NCI-H2081 treated with DMSO at 0.1 percent for 48 hours (cell line): ENCODE measurements around the gene WFDC5.
"Not testable (repeated sequence)": the region's sequence is repeated elsewhere in the genome, so short reads cannot be mapped to it uniquely, and the experiment has no call there.

ENCODE experiments used
- DNase-seq: peaks from one replicate; lab custom pipeline; 2025; lab: John Stamatoyannopoulos, UW

Gene WFDC5, protein sequence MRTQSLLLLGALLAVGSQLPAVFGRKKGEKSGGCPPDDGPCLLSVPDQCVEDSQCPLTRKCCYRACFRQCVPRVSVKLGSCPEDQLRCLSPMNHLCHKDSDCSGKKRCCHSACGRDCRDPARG

GRCh38 chr20:45114465-45115385, at the start of gene WFDC5:
Gene WFDC5 (minus strand): TSS chr20:45115174. CDS start chr20:45115083, 91 bp downstream.
- DNase-seq: no peak

DNA sequence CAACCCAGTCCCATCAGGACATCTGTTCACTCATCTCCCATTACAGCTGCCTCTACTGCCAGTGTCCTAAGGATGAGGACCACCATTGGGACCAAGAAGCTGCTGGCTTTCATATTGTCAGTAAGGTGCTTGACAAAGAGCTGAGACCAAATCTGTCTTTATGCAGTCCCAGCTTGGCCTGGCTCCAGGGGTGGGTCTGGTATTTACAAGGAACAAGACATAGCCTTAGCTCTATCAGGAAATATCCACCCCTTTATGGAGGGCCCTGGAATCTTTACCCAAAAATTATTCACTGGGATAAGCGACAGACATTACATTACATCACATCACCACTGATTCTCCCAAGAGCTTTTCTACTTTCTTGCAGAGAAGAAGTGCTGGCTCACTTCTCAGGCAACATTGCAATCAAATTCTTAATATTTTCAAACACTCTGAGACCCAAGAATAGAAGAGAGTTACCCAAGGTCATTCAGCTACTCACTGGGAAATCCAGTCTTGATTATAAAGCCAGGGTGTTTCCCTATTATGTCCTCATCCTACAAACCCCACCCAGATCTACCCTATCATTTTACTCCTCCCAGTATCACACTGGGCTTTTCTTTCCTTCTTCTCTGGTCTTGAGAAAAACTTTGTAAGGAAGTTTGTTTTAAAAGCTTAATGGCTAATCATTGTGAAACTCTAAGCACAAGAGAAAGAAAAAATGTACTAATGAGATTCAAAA, 48.3 kb upstream of the WFDC5 start:
- DNase-seq: no peak

GRCh38 chr20:45157962-45158361, 43.0 kb upstream of the WFDC5 start:
- no peak for DNase-seq

DNA sequence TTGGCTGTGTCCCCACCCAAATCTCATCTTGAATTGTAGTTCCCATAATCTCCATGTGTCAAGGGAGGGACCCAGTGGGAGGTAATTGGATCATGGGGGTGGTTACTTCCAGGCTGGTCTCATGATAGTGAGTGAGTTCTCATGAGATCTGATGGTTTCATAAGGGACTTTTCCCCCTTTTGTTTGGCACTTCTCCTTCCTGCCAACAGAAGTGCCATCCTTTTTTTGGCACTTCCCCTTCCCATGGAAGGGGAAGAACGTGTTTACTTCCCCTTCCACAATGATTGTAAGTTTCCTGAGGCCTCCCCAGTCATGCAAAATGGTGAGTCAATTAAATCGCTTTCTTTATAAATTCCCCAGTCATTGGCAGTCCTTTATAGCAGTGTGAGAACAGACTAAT, 41.7 kb upstream of the WFDC5 start:
- DNase-seq: no peak

GRCh38 chr20:45154794-45155193, 39.8 kb upstream of the WFDC5 start:
- not testable (repeated sequence) for DNase-seq

DNA sequence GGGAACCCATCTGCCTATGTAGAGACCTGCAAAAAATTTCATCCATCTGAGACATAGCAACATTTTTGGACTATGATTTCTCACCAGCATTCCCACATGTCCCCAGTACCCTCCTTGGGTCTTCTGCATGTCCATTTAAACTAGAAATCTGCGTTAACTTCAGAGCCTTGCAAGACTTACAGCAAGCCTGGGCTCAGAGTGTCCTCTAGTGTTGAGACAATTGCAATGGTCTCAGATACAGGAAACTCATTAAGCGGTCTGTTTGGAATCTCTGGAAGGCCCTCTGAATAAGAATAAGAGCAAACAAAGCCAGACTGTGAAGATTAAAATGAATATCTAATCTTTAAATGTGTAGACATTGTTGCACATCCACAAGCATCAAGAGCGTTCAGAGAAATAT, 39.2 kb upstream of the WFDC5 start:
- DNase-seq: no peak

- DNase-seq: no peak
These were observed 38.8 kb upstream of the WFDC5 start for GRCh38 chr20:45153752-45154151.

- no peak for DNase-seq
These were observed 38.2 kb upstream of the WFDC5 start for GRCh38 chr20:45153147-45153546.

GRCh38 chr20:45152405-45152804, 37.4 kb upstream of the WFDC5 start:
- no peak for DNase-seq

- DNase-seq: no peak
These were observed 34.1 kb upstream of the WFDC5 start for GRCh38 chr20:45149062-45149461.

- DNase-seq: no peak
These were observed 25.9 kb upstream of the WFDC5 start for GRCh38 chr20:45140836-45141235.

- not testable (repeated sequence) for DNase-seq
These were observed 24.9 kb upstream of the WFDC5 start for GRCh38 chr20:45139733-45140375.

GRCh38 chr20:45138561-45139300, 23.8 kb upstream of the WFDC5 start:
- DNase-seq: no peak

DNA sequence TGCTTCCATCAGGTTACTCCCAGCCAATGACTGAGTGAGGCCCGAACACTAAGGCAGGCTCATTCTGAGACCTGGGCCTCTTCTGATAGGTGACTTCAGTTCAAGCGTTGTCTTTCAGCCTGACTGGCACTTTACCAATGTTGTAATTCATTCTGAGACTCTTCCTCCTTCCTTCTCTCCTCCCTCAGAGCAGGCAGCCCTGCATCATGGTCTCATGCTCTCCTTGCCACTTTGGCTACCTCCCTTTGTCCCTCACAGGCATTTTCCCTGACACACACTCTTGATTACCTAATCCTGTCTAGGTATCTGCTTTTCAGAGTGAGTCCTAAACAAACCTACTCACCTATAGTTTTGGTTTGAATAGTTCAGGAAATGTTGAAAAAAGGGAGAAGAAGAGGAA, 21.9 kb upstream of the WFDC5 start:
- DNase-seq: no peak

GRCh38 chr20:45128099-45128498, 13.1 kb upstream of the WFDC5 start:
- DNase-seq: no peak

GRCh38 chr20:45124365-45124764, 9.4 kb upstream of the WFDC5 start, which contains the start of gene WFDC12:
Gene WFDC12 (minus strand): TSS chr20:45124465. CDS start chr20:45124447, 18 bp downstream.
- no peak for DNase-seq

GRCh38 chr20:45121388-45121787, 6.4 kb upstream of the WFDC5 start:
- no peak for DNase-seq

- no peak for DNase-seq
These were observed 4.7 kb upstream of the WFDC5 start for GRCh38 chr20:45119556-45120266.

GRCh38 chr20:45118028-45118427, 3.1 kb upstream of the WFDC5 start:
- DNase-seq: no peak

GRCh38 chr20:45117581-45117980, 2.6 kb upstream of the WFDC5 start:
- DNase-seq: no peak

DNA sequence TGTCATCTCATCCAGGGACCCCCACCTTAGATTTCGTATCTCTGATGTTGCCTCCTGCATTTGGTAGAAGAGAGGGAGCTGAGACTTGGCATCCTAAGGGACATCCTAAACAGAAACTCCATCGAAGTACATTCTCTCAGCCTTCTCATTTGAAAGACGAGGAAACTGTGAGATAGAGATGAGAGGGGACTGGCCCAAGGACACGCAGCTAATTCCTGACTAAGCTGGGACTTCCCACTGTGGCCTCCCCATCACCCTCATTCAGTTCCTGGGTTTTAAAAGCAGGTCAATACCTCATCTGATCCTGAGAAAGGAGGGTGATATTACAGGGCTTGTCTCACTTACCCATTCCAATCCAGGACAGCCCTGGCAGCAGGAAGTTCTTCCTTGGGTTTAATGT, 855 bp upstream of the WFDC5 start:
- DNase-seq: no peak
